Measurements from ENCODE around the gene ITPRIP. TPM values are rescaled to one million over a fixed set of nuclear protein-coding genes. Genes with fewer than 3 reads are reported as not detected.

ITPRIP gene
- polyA plus RNA-seq, 3 donors: 10.1 to 10.5 (median 10.1) TPM

Other genes with a start within 250 kb of the ITPRIP start
- gene SFR1, start 216.3 kb downstream of the ITPRIP start, polyA plus RNA-seq (ENCODE audit: insufficient read length in 3 of 3): 10 to 100 TPM; 10.9 to 12.9 (median 12.3) TPM
- 10 to 100 TPM; 14.6 to 17.5 (median 14.8) TPM for gene CFAP43, start 106.1 kb downstream of the ITPRIP start, polyA plus RNA-seq (ENCODE audit: insufficient read length in 3 of 3)
- 100 to 1,000 TPM in 2 of 3 donors, 10 to 100 TPM in 1; 94.7 to 102 (median 102) TPM for gene GSTO1, start 83.6 kb downstream of the ITPRIP start, polyA plus RNA-seq (ENCODE audit: insufficient read length in 3 of 3)
- gene GSTO2, start 69.3 kb downstream of the ITPRIP start, polyA plus RNA-seq (ENCODE audit: insufficient read length in 3 of 3): 10 to 100 TPM; 26.0 to 32.1 (median 30.4) TPM
- gene CFAP58, start 15.4 kb upstream of the ITPRIP start, polyA plus RNA-seq (ENCODE audit: insufficient read length in 3 of 3): under 1 TPM; 0.27 to 0.54 (median 0.47) TPM